DOHH2 (cell line): ENCODE measurements around the gene PYGM.

Experiments
- H3F3A ChIP-seq: fragments of 200-600 bp; sonication (generic), shearing (Covaris generic); 2 replicates; pipeline ENCODE4 v1.6.0; 2016; ENCODE audit warnings: antibody characterized with exemption, mild to moderate bottlenecking; ENCODE audit not compliant: control insufficient read depth, insufficient read depth
- H3K27ac ChIP-seq: fragments of 200-600 bp; sonication (generic); 2 replicates; pipeline ENCODE4 v1.5.1; 2014; ENCODE audit warnings: low read depth, mild to moderate bottlenecking, low read length, moderate library complexity
- H3K27me3 ChIP-seq: fragments of 200-600 bp; sonication (generic); 2 replicates; pipeline ENCODE4 v1.6.1; 2014; ENCODE audit warnings: mild to moderate bottlenecking, low read length, mixed read lengths; ENCODE audit not compliant: control insufficient read depth
- H3K36me3 ChIP-seq: fragments of 200-600 bp; sonication (generic); 2 replicates; pipeline ENCODE4 v1.6.1; 2014; ENCODE audit warnings: mild to moderate bottlenecking, low read length, moderate library complexity, mixed read lengths; ENCODE audit not compliant: control insufficient read depth
- H3K4me1 ChIP-seq: fragments of 200-600 bp; sonication (generic); 2 replicates; pipeline ENCODE4 v1.6.1; 2014; ENCODE audit warnings: mild to moderate bottlenecking, low read length, mixed read lengths; ENCODE audit not compliant: control insufficient read depth
- H3K4me2 ChIP-seq: fragments of 200-600 bp; sonication (generic); 2 replicates; pipeline ENCODE4 v1.6.0; 2014; ENCODE audit warnings: mild to moderate bottlenecking, low read length, moderate library complexity
- H3K4me3 ChIP-seq: fragments of 200-600 bp; sonication (generic); 2 replicates; pipeline ENCODE4 v1.5.1; 2014; ENCODE audit warnings: mild to moderate bottlenecking, low read length, mixed read lengths
- H3K79me2 ChIP-seq: fragments of 200-600 bp; sonication (generic); 2 replicates; pipeline ENCODE4 v1.6.1; 2014; ENCODE audit warnings: mild to moderate bottlenecking, low read length, mixed read lengths; ENCODE audit not compliant: control insufficient read depth
- H3K9me2 ChIP-seq: fragments of 200-600 bp; sonication (generic); replicated peaks from 2 replicates; pipeline ENCODE4 v1.6.1; 2014; ENCODE audit warnings: mild to moderate bottlenecking, low read length, mixed read lengths; ENCODE audit not compliant: control insufficient read depth
- H3K9me3 ChIP-seq: fragments of 200-600 bp; sonication (generic); 2 replicates; pipeline ENCODE4 v1.6.1; 2014; ENCODE audit warnings: antibody characterized with exemption, low read length, mixed read lengths; ENCODE audit not compliant: control insufficient read depth, insufficient read depth
- H4K20me1 ChIP-seq: fragments of 200-600 bp; sonication (generic); 2 replicates; pipeline ENCODE4 v1.6.0; 2014; ENCODE audit warnings: low read depth, mild to moderate bottlenecking, antibody characterized with exemption, low read length, moderate library complexity; ENCODE audit not compliant: control insufficient read depth, insufficient read depth
- EZH2phosphoT487 ChIP-seq: fragments of 200-600 bp; sonication (generic); IDR thresholded peaks from 2 replicates; pipeline ENCODE4 v1.6.1; 2017; ENCODE audit warnings: borderline replicate concordance, mild to moderate bottlenecking, antibody characterized with exemption, low read length, moderate library complexity, mixed read lengths
- TF ChIP-seq, protein P1 (sequence below): fragments of 200-600 bp; sonication (generic); IDR thresholded peaks from one replicate; pipeline ENCODE4 v1.5.1; 2014; ENCODE audit warnings: antibody characterized with exemption, mild to moderate bottlenecking, low read depth, low read length; ENCODE audit not compliant: poor library complexity, severe bottlenecking

PYGM gene

DNA sequence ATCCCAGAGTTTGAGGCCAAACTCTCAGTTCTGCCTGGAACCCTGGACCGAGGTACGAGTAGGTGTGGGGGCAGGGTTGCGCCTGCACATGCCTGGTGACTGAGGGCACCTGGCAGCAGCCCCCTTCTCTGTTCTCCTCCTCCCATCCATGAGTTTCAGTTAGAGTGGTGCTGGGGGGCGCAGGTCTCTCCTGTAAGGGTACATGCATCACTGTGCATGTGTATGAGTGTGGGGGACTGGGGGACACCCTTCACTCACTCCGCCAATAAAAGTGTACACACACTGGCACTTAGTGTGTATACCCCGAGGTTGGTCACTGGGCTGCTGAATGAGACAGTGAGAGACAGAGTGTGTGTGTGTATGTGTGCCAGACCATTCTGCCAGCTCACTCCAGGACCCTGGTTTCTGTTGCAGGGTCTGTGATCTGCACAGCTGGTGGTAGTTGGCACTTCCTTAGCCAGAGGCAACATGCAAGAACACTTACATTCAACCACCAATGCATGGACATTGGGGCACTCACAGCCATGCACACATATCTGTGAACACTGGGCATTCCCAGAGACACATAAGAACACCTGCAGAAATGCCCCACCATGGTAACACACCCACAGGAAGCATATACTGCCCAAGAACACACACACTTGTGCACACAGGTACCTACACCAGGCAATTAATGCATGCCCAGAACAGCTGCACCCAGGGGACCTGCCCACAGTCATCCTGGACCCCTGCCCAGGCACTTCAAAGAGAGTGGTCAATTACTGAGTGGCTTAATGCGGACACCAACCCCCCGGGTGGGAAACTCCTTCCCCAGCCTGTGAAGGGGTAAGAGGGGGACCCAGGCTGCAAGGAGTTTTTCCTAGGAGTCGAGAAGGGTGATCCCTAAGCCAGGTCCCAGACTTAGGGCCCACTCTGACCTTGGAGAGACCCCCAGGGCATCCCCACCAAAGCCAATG is 35.6 kb downstream of the PYGM start:
- Histone ChIP-seq H4K20me1 (no peaks in the 10 kb centered on the region), H3K4me2 (peak overlapping the region; percentile 96), H3K27ac (no peak overlapping the region), H3K9me2 (no peaks in the 10 kb centered on the region), H3K9me3 (no peaks in the 10 kb centered on the region), H3K79me2 (no peaks in the 10 kb centered on the region), H3K27me3 (peaks cover 34% of the 10 kb centered on the region), H3F3A (no peaks in the 10 kb centered on the region), H3K4me3 (peak overlapping the region; percentile 85), H3K4me1 (peaks cover 13% of the 10 kb centered on the region), H3K36me3 (peaks cover 3% of the 10 kb centered on the region; the same call in 1 of the 2 replicates)
- TF ChIP-seq EZH2phosphoT487, result no peak
- TF ChIP-seq, protein P1, sequence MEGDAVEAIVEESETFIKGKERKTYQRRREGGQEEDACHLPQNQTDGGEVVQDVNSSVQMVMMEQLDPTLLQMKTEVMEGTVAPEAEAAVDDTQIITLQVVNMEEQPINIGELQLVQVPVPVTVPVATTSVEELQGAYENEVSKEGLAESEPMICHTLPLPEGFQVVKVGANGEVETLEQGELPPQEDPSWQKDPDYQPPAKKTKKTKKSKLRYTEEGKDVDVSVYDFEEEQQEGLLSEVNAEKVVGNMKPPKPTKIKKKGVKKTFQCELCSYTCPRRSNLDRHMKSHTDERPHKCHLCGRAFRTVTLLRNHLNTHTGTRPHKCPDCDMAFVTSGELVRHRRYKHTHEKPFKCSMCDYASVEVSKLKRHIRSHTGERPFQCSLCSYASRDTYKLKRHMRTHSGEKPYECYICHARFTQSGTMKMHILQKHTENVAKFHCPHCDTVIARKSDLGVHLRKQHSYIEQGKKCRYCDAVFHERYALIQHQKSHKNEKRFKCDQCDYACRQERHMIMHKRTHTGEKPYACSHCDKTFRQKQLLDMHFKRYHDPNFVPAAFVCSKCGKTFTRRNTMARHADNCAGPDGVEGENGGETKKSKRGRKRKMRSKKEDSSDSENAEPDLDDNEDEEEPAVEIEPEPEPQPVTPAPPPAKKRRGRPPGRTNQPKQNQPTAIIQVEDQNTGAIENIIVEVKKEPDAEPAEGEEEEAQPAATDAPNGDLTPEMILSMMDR, result no peak

DNA sequence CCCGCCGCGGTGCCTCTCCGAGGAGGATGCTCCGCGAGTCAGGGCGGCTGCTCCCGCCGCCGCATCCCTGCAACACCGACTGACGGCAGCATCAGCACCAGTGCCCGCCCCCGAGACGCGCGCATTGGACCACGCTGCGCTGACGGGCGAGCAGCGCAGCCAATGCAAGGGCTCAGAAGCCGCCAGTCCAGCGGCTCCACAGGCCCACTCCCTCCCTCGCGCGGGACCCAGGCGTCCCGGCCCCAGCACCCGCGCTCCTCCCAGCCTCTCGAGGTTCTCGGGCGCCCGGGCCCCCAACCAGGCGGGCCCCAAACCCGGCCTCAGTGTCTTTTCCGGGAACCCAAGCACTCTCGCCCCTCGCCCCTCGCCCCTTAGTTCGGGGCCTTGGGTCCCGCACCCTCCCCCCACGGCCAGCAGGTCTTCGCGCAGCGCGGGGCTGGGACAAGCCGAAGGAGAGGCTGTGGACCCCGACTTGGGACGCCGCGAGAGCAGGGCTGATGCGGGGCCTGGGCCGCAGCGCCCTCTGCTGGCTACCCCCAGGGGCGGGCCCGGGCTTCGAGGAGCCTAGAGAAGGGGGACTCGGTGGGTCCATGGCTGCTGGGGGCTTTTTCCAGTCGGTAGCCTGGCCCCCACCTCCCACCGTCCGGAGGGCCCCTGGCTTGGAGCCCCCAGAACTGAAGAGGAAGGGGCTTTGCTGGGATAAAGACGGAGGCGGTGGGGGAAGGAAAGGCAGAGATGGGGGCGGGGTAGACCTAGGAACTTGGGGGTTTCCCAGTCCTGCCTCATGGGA is 36.5 kb downstream of the PYGM start, which contains the start of gene NRXN2:
NRXN2 (minus strand) TSS at position 81 of the 790 bp plus-strand sequence. CDS start 9,498 bp downstream, outside the sequence.
- no peaks in the 10 kb centered on the region for H3F3A ChIP-seq
- no peaks in the 10 kb centered on the region for H4K20me1 ChIP-seq
- peaks cover 13% of the 10 kb centered on the region for H3K4me1 ChIP-seq
- peak within 1 kb of the TSS; percentile 85 for H3K4me3 ChIP-seq
- H3K9me2 ChIP-seq, result no peaks in the 10 kb centered on the region
- TF ChIP-seq, protein P1, result peak; percentile 99
- TF ChIP-seq EZH2phosphoT487, result no peak
- no peaks in the 10 kb centered on the region for H3K36me3 ChIP-seq
- peaks cover 41% of the 10 kb centered on the region for H3K27me3 ChIP-seq
- peak within 1 kb of the TSS; percentile 41 for H3K27ac ChIP-seq
- peak within 1 kb of the TSS; percentile 96 for H3K4me2 ChIP-seq
- H3K79me2 ChIP-seq, result no peaks in the 10 kb centered on the region
- H3K9me3 ChIP-seq, result no peaks in the 10 kb centered on the region

DNA sequence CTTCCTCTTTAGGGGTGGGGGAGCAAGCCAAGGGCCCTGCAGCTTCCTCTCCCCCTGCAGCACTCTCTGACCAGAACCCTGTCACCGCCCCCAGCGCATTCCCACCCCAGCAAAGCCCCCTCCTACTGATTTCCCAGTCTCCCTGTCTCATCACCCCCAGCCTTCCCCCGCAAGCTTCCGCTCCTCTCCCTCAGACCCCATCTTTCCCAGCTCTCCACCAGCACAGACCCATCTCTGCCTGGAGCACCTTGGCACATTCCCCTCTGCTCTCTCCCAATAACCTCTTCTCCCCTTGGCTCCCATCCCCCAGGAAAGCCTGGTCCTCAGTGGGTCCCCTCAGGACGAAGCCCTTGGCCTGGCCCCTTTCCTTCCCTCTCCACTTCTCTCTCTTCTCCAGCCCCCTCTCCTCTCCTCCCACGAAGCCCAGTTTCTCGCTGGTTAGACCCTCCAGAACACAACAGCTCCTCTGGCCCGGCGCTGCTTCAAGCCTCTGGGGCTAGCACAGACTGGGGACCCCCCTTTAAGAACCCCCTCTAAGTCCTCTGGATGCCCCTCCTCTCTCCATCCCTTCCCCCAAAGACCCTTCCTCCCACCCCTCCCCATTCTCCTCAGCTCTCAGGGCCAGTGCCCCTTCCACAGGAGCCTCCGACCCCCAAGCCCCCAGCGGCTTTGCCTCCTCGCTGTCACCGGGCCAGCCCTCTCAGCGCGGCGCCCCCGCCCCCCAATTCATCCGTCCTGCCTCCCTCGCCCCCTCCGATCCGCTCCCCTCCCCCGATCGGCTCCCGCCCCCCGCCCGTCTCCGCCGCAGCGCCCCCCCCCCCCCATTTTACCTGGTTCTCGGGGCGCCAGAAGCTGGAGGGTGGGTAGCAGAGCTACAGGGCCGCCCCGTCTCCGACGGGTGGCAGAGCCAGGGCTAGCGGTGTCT is 37.4 kb downstream of the PYGM start:
- Histone ChIP-seq H3K4me3 (no peak overlapping the region), H4K20me1 (no peaks in the 10 kb centered on the region), H3K4me2 (no peak overlapping the region), H3K79me2 (no peaks in the 10 kb centered on the region), H3K27ac (no peak overlapping the region), H3F3A (no peaks in the 10 kb centered on the region), H3K9me2 (no peaks in the 10 kb centered on the region), H3K27me3 (peaks cover 50% of the 10 kb centered on the region), H3K4me1 (peaks cover 13% of the 10 kb centered on the region), H3K36me3 (no peaks in the 10 kb centered on the region), H3K9me3 (no peaks in the 10 kb centered on the region)
- TF ChIP-seq, protein P1, result no peak
- TF ChIP-seq EZH2phosphoT487, result no peak
